GM19035 (cell line): ENCODE measurements around the gene BABAM1.

Source experiments
- ATAC-seq: cut with Tn5 transposase; IDR thresholded peaks from one replicate; pipeline ENCODE4 v1.9.1; 2021; ENCODE audit not compliant: unreplicated experiment

BABAM1 gene

DNA sequence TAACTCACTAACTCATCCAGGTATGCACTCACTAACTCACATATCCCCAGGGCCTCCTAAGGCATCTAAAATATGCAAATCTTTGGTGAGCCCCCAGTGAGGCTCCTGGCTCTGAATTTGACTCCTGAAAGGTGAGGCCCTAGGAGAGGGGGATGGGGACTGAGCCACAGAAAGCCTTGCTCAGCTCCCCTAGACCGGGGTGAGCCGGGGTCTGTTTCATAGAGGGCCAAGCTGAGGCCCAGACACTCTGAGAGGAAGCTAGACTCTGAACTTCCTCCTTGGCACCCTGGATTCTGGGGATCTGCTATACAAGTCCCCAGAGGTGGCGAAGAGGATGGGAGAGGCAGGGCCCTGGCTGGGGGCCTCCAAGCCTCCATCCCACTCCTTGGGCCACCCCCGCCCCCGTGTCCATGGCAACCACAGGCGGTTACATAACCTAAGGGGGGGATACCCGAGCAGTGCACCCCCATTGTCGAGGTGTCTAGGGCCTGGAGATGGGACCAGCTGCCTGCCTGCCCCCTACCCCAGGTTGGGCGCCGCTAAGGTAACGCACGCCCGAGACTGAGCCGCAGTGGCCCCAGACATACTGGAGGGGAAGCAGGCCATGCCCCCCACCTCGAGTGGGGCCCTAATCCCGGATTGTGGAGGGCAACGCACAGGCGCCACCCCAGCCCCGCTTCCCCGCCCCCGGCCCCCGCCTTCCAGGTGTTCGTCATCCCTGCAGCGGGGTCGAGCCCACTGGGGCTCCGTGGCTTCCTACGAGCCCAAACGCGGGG, 35.3 kb downstream of the BABAM1 start:
- ATAC-seq, result no peak

DNA sequence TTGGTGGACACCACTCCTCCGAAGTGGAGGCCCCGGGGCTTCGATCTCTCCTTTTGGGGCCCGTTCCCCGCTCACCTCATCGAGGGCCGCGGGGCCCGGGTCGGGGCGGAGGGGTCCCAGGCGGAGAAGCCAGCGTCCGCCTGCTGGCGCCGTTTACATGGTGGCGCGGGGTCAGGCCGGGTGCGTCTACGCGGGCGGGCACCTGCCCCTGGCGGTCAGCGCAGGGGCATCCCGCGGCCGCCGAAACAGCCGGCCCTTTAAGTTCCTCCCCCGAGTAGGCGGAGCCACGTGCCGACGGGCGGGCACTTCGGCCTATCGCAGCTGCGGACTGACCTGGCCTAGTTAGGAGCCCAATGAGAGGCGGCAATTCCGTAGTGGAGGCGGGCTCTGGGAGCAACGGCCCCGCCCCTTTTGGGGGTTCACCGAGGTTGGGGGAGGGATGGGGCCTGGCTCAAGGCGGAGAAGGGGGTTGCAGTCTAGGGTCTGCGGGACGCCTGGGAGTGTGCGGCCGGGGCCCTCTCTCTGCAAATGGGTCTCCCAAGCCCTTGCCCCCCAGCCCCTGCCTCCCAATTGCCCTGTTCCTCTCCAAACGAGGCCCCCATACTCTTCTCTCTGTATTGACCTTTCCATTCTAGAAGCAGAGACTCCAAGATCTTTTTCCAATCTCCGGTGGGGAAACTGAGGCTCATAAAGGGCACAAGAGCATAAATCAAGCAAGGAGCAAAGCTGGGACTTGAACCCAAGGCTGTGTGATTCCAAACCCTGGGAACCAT, 36.1 kb downstream of the BABAM1 start, which contains the start of gene ABHD8:
Gene ABHD8, minus strand, starts transcription at position 259 of the 773 bp plus-strand sequence. CDS start 1,809 bp downstream, outside the sequence.
- peak; percentile 55 for ATAC-seq

DNA sequence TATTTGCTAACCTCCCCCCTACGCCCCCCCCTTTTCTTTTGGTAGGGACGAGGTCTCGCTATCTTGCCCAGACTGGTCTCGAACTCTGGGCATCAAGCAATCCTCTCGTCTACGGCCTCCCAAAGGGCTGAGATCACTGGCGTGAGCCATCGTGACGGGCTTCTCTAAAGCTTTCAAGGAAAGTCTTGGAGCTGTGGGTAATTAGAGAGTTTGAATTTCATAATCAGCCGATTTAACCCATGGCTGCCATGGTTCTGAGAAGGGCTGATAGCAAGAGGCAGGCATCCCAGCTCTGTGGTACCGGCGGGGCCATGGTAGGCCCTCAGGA, 36.7 kb downstream of the BABAM1 start:
- no peak for ATAC-seq

DNA sequence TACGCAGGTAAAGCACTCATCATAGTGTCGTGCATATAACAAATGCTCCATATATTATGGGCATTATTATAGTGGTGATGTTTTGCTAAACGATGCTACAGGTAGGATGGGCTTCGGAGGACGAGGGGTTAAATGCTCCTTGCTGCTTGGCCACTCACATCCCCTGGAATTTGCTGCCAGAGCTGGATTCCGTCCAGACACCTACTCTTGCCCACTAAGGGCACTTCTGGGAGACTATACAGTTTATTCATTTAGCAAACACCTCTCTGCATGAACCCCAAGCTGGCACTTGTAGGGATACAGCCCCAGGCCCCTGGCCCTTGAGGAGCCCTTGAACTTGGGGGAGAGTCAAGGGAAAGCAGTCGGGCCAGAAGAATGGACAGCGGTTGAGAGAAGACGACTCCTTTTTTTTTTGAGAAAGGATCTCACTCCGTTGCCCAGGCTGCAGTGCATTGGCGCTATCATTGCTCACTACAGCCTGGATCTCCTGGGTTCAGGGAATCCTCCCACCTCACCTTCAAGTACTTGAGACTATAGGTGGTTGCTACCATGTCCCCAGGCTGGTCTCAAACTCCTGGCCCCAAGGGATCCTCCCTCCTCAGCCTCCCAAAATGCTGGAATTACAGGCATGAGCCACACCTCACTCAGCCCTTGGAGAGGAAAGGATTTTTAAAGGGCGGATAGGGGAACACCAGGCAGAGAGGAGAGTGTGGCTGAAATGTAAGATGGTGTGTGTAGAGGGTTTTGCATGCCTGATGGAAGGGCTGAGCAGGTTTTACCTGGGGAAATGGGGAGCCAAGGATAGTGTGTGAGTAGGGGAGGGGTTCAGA, 37.4 kb downstream of the BABAM1 start:
- ATAC-seq, result no peak

DNA sequence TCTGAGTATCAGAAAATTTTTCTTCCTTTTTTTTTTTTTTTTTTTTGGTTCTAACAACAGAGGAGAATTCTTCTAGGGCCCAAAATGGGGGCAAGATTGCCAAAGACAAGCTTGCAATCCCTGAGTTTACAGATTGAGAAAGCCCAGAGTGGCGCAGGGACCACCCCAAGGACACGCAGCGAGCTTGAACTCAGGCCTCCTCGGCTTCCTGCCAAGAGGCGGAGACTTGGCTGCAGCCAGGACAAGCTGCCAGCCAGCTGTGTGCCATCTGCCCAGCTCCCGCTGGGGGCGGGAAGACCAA, 37.9 kb downstream of the BABAM1 start:
- ATAC-seq, result no peak

DNA sequence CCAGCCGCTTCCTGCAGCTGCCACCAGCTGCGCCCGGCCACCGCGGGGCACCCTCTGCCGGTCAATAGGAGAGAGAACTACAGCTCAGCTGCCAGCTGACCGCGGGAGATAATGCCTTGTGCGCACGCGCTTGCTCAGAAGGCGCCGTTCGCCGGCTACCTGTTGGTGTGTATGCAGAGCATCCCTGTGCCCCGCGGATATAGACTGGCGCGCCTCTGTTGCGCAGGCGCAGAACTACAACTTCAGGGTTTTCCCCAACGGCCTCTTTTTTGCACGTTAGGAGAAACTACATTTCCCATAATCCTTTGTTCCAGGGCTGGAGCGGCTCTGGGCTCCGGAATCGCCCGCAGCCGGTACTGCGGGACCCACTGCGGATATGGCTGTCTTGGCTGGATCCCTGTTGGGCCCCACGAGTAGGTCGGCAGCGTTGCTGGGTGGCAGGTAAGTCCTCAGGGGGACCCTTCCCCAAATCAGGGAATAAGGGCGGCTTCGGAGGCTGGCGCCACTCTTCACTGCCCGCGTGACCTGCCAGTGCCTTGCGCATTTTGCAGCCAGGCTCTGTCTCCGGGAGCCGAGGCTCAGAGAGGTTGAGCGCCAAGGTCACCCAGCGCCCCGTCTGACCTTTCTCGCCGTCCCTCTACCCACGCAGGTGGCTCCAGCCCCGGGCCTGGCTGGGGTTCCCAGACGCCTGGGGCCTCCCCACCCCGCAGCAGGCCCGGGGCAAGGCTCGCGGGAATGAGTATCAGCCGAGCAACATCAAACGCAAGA, 38.5 kb downstream of the BABAM1 start, which contains the start of gene MRPL34:
Gene MRPL34, plus strand, starts transcription at position 356 of the 768 bp plus-strand sequence. Its CDS starts 21 bp downstream, at position 377.
- ATAC-seq, result peak; percentile 62

DNA sequence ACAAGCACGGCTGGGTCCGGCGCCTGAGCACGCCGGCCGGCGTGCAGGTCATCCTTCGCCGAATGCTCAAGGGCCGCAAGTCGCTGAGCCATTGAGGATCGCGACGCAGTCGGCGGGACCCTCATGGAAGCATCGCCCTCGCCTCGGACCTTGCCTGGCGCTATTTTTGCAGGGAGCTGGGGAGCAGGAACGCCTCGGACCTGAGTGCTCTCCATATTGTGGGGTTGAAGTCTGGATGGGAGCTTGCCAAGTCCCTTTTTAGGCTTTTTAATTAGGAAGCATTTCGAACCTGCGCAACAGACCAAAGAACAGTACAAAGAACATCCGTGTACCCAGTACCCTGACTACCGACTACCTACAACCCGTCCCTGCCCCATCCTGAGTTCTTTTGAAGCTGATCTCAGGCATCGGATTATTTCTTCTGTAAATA, 39.1 kb downstream of the BABAM1 start:
- ATAC-seq, result no peak

DNA sequence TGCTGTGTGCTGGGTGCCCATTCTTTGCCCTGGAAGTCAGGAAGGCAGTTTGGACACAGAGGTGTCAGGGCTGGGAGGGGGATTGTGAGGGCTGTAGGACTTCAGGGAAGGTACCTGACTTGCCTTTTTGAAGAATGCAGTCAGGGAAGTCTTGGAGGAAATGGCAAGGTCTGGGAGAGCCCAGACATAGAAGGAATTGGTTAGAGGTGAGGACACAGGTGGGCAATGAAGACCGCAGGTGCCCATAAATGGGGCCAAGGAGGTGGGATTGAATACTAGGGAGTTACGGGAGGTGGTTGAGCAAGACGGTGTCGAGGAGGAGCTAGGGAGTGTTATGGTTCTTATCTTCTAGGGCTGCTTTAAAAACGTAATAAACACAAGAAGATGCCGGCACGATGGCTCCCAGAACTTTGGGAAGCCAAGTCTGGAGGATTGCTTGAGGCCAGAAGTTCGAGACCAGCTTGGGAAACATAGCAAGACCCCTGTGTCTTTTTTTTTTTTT, 40.7 kb downstream of the BABAM1 start:
- ATAC-seq, result no peak

DNA sequence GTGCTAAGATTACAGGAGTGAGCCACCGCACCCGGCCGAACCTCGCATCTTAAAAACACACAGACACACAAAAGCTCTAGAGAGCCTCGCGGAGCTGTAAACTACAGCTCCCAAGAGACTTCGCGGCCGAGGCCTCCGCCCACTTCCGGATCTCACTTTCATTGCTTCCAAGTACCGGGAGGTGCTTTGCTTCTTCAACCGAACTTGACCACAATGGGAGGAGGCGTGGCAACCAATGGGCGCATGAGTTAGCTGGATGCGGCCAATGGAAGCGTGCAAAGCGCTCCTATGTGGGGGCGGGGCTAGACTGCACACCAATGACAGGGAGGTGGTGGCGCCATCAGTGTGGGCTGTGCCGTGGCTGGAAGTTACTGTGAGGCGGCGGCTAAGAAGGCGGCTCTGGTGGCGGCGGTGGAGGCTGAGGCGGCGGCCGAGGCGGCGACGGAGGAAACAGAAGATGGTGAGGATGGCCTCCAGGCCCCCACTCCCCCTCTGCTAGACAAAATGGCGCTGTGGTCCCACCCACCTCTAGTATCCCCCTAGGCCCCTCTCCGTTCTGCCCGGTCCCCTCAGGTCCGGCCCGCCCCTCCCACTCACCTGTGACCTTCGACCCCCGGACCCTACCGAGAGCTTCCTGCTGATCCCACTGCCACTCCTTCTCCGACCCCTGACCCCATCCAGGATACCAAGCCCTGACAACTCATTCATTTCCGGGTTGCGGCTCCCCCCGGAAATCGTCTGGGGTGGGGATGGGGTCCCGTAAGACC, 42.1 kb downstream of the BABAM1 start, which contains the start of gene DDA1:
Gene DDA1, plus strand, starts transcription at position 366 of the 767 bp plus-strand sequence. Its CDS starts 92 bp downstream, at position 458.
- ATAC-seq, result peak; percentile 59

DNA sequence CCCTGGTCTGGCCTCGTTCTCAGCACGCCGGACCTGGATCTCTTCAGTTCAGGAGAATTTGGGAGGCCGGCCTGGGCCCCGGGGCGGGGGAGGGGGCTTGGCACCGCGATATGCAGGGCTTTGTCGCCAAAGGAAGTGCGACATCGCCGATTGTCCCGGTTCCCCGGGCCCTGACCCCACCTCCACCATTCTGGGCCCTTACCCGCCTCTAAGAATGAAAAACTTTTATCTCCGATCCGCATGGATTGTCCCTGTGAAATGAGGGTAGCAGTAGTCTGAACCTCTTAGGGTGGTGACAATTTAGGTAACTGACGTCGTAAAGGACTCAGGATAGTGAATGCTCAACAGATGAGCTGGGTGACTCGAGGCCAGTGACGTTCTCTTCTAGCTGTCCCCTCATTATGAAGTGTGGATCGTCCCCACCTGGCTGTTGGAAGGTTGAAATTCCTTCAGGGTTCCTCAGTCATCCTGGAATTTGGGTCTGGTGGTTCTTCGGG, 42.8 kb downstream of the BABAM1 start:
- ATAC-seq, result no peak

DNA sequence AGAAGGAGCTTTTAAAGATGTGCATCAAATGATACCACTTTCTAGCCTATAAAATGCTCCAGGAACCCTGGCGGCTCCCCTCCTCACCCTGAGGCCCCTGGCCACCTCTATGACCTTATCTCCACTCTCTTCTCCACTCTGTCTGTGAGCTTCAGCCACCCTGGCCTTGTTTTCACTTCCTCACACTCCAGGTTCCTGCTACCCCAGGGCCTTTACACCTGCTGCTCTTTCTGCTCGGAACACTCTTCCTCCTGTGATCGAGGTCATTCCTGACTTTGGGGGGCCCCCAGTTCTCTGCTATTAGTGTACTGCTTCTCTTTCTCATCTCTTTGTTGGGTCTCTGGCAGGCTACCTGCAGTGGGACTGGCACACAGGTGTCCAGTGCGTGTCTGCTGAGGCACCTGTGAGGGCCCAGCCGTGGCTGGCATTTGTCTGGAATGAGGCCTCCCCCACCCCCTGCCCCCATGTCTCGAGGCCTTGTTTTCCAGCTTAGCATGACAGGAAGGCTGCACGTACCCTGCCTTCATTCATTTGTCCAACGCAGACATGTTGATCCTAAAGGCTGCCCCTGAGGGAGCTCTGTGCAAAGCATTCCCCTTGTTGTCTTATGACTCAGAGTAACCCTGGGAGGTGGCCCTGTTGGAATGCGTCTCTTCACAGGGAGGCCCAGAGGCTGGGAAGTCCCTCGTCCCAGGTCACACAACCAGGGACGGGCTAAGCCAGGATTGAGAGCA, 44.4 kb downstream of the BABAM1 start:
- no peak for ATAC-seq

DNA sequence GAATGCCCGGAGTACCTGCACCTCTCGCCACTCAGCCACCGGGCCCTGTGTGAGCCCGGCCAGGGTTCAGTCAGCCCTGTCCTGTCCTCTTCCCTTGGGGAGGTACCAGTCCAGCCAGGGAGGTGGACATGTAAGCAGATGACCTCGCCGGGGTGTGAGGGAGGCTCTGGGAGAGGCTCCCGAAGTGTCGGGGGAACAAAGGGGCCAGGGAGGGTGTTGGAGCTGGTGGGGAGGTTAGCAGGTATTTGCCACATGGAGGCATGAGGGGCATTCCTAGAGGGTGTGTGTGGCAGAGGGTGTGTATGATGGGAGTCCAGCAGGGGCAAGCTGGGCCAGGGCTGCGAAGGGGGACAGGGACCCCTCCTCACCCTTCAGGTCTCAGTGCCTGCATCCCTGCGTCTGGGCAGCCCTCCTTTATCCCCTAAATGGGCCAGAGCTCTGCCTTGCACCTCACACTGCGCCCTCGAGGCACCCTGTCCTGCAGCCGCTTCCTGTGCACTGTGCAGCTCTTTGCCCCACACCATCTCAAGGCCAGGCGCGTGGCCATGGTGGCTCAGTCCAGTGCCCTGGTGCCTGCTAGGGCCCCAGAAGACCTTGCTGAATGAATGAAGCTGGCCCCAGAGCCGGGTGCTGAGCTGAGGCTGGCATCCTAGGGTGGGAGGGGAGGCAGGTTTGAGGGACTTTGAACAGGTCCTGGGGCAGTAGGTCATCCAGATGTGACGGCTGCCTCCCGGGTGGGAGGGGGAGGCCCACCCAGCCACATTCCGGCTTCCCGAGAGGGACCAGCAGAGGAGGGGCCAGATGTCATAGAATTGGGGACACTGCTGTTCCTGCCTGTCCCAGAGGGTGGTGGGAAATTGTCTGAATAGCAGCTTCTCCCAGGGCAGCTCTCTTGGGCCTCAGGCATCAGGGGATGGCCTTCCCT, 45.2 kb downstream of the BABAM1 start:
- no peak for ATAC-seq

DNA sequence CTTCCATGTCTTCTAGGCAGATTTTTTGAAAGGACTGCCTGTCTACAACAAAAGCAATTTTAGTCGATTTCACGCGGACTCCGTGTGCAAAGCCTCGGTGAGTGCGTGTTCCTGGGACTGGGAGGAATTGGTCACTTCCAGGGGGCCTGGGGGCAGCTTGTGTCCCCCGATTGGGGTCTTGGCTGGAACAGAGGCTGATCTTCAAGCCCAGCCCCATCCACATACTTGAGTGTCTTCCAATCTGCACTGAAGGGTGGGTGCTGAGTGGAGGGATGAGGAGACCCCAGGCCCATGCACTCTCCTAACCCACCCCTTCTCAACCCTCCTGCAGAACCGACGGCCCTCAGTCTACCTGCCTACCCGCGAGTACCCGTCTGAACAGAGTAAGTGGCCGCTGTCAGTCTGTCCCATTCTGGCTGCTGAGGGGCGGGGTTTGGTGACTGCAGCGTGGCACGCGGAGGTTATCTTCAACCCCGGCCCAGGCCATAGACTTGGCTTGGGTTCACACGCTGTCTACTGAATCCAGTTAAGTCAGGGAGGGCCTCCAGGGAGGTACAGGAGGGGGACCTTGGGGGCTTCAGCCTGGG, 46.9 kb downstream of the BABAM1 start:
- ATAC-seq, result no peak

DNA sequence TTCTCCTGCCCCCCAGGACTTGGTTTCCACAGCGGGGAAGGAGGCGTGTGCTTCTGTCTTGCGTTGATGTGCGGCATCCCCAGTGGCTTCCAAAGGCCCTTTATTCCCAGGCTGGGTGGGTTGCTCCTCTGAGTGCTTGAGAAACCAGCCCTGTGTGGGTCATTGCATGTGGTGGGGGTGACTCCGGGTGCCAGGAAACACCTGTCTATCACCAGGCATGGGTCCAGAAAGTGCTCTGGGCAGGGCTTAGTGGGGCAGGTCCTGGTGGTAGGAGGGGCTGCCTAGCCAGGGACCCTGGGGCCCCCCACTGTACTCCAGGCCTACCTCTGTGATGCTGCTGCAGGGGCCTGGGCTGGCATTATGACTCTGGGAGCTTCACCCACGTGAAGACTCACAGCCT, 51.7 kb downstream of the BABAM1 start:
- ATAC-seq, result no peak

DNA sequence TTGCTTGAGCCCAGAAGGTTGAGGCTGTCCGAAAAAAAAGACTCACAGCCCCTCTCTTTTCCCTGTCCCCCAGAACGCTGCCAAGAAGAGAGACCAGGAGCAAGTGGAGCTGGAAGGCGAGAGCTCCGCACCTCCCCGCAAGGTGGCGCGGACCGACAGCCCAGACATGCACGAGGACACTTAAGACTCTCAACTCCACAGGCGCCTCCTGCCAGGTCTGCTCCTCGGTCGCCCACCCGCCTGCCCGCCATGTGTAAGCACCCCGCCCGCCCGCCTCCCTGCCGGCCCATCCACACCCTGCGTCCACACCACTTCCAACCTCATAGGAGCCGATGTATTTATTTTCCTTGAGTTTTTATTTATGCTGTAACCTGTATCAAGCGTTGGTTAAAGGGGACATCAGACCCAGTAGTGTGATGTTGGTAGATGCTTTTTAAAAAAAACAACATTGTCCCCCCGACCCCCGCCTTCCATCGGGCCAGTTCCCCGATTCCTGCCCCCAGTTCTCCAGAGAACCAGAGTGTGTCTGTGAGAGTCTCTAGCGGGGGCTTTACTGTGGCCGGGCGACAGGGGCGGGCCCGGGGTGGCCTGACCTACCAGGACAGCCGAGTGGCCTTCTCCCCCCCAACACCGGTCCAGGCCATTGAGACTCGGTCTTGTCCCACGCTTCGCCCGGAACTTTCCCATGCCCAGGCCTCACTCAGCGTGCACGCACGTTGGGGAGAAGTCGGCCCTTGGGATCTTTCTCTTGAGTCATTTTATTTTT, 52.4 kb downstream of the BABAM1 start:
- no peak for ATAC-seq

DNA sequence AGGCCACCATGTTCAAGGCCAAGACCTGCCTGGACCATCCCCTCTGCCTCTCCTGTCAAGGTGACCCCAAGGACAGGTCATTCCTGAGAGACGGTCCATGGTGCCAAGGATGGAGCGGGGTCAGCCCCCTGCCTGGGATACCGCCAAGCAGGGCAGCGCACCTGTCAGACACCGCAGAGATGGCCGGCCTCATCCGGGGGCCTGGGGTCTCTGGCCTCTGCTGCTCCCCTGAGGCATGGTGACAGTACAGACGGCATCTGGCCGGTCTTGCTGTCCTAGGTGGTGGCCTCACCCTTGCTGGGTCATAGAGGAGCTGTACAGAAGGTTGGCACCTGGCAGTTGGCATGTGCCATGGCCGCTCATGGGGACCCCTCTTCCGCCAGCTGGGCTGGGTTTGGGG, 53.2 kb downstream of the BABAM1 start:
- ATAC-seq, result no peak
